Measurements from ENCODE around the gene DLG4.

DNA sequence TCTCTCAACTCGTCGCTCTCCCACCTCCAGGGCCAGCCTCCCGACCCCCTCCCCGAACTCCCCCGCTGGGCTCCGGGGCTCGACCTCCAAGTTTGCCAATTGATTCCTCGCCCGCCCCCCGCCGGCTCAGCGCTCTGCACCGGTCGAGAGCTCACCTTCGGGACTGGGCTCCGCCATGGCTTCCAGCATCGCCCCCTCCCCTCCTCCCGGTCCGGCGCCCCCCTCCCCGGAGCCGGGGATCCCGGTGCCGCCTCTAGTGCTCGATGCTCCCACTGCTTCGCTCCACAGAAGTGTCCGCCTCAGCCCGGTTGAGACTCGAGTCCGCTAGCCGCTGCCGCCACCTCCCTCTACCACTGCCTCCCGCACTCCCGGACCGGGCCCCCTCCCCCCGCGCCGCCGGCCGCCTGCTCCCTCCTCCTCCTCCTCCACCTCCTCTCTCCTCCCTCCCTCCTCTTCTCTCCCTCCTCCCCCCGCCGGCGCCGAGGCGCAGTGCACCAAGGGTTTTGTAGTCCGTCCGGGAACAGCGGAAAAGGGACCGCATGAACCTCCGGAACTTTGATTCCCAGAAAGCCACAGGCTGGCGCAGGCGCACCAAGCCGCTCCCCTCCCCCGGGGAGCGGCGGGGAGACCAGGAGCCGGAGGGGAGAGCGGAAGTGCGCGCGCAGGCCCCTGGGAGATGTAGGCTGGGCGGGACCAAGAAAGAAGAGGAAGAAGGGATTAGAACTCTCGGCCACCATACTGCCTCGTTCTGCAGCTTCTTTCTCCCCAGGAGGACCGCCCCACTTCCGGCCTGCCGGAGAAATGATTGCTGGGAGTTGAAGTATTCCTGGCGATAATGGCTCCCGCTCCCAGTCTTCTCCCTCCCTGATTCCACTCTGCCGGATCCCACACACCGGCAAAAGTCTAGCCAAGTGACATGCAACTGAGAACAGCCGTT is 19.7 kb upstream of the DLG4 start, which contains the start of gene PHF23:
- TF ChIP-seq, protein P1, sequence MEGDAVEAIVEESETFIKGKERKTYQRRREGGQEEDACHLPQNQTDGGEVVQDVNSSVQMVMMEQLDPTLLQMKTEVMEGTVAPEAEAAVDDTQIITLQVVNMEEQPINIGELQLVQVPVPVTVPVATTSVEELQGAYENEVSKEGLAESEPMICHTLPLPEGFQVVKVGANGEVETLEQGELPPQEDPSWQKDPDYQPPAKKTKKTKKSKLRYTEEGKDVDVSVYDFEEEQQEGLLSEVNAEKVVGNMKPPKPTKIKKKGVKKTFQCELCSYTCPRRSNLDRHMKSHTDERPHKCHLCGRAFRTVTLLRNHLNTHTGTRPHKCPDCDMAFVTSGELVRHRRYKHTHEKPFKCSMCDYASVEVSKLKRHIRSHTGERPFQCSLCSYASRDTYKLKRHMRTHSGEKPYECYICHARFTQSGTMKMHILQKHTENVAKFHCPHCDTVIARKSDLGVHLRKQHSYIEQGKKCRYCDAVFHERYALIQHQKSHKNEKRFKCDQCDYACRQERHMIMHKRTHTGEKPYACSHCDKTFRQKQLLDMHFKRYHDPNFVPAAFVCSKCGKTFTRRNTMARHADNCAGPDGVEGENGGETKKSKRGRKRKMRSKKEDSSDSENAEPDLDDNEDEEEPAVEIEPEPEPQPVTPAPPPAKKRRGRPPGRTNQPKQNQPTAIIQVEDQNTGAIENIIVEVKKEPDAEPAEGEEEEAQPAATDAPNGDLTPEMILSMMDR (conservative IDR thresholded peaks at IDR 0.05; ENCODE audit: low read length) = 0 out of 2 replicates have a peak, but pooled peaks have one; percentile 9
- TF ChIP-seq EZH2phosphoT487 (IDR thresholded peaks at IDR 0.05; ENCODE audit: borderline replicate concordance, low read depth, low read length) = no peak
